ENCODE data around the gene GZMM. TPM values are rescaled to one million over a fixed set of nuclear protein-coding genes. Genes with fewer than 3 reads are reported as not detected.

Gene GZMM
- total RNA-seq, 1 experiment from 2014 or later = 0.59 TPM

- TF ChIP-seq CBX3 (IDR thresholded peaks at IDR 0.05; ENCODE audit: low read depth) (no peak), EGR1 (IDR thresholded peaks at IDR 0.05; ENCODE audit: low read depth) (no peak), JUND (IDR thresholded peaks at IDR 0.05) (no peak), RAD21 (IDR thresholded peaks at IDR 0.05; ENCODE audit: low read depth) (no peak), POLR2A (IDR thresholded peaks at IDR 0.05; ENCODE audit: borderline replicate concordance, extremely low read depth, insufficient read depth, insufficient read length) (peak; percentile 98)
These were observed 28.4 kb downstream of the GZMM start, which contains the start of gene BSG (continued) for GRCh38 chr19:572140-572742.

DNA sequence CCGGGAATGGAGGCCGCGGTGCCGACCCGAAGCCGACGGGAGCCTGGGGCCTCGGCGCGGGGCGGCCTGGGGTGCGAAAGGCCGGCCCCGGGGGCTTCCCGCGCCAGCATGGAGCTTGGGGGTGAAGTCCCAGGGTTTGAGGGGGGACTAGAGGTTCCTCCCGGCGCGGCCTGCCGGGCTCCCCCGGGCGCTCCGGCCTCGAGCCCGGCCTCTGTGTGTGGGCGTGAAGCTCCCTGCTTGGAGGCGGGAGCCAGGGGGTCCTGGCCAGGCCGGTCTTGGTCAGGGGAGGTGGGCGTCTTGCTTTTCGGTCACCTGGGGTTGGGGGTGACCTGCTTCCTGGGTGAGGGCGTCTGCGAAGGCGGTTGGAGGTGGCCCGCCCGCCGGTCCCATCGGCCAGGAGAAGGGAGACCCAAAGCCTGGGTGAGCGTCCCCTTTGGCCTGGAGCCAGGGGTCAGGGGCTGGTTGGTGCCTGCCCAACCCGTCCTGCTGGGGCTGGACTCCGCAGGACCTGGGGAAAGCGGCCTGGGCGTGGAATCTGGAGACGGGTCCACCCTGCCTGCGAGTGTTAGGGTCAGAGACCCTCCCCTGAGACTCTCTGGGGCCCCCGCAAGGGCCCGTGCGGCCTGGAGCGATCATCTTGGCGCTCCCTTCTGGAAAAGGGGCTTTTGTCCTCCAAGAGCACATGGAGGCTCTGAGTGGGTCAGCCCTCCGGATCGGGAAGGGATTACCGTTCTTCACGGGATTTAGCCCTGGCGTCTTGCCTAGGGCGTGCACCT is 29.1 kb downstream of the GZMM start:
- H3K4me2 ChIP-seq (ENCODE audit: low read length) = peak overlapping the region; percentile 82
- ChIA-PET RAD21 (ENCODE audit: low non-redundant PET in 1 of 2, low total read pairs in 2 of 2, uncharacterized antibody in 2 of 2, unreplicated experiment in 2 of 2) (no interaction called here), CTCF (interaction anchor here (1.9 kb wide), 1 partner anchor 62 kb away, joined by 5 read pairs; no protein-coding TSS in a partner anchor), POLR2A (interaction anchor here (1.8 kb wide), 1 partner anchor 17 kb away, joined by 8 read pairs; no protein-coding TSS in a partner anchor)
- ATAC-seq = peak; percentile 20
- peak overlapping the region; percentile 100 for H3K9ac ChIP-seq (ENCODE audit: low read length)
- intact Hi-C loops (cut with micrococcal nuclease) = no loop called here
- H3K79me2 ChIP-seq (ENCODE audit: insufficient read depth, low read length) = peaks cover 55% of the 10 kb centered on the region
- H3K27me3 ChIP-seq (ENCODE audit: insufficient read depth, low read length) = no peaks in the 10 kb centered on the region
- H3K4me1 ChIP-seq (ENCODE audit: control insufficient read depth in 1 of 2, insufficient read depth in 2 of 2, low read length in 2 of 2) = peaks cover 4 to 34% of the 10 kb centered on the region in 2 experiments; a peak in 3 of 4 replicates
- no peak overlapping the region for H2AFZ ChIP-seq (ENCODE audit: low read depth, low read length, poor library complexity, severe bottlenecking)
- H3K9me3 ChIP-seq (ENCODE audit: control insufficient read depth in 1 of 2, insufficient read depth in 1 of 2, low read depth in 1 of 2, low read length in 2 of 2) = no peaks in the 10 kb centered on the region
- H3K27ac ChIP-seq (ENCODE audit: low read depth, low read length) = peak overlapping the region; percentile 97
- peaks cover 6% of the 10 kb centered on the region; the same call in 1 of the 2 replicates for H4K20me1 ChIP-seq (ENCODE audit: insufficient read depth)
- peaks cover 2 to 20% of the 10 kb centered on the region in 2 experiments; a peak in 2 of 4 replicates for H3K36me3 ChIP-seq (ENCODE audit: control insufficient read depth in 1 of 2, insufficient read depth in 2 of 2, low read length in 2 of 2)
- no peaks in the 10 kb centered on the region for H3K9me2 ChIP-seq (ENCODE audit: insufficient read depth)
- TF ChIP-seq EZH2phosphoT487 (IDR thresholded peaks at IDR 0.05; ENCODE audit: borderline replicate concordance) (no peak), ZNF274 (IDR thresholded peaks at IDR 0.05; ENCODE audit: low read depth, low read length) (no peak), ZFX (IDR thresholded peaks at IDR 0.05) (peak; percentile 92; the same call in 1 of the 2 replicates), RAD21 (IDR thresholded peaks at IDR 0.05; ENCODE audit: low read depth) (no peak), CEBPB (IDR thresholded peaks at IDR 0.05; ENCODE audit: low read depth) (no peak)
- BruUV-seq (replicated peaks) = TSS peak; percentile 62
- no peak for DNase-seq (ENCODE audit: low read depth, low spot score)
- H3K4me3 ChIP-seq (replicated peaks in 1 of 2; ENCODE audit: low read depth in 1 of 2, low read length in 2 of 2) = peak overlapping the region; percentile 96 to 99

All from HCT116 (cell line).